Measurements from ENCODE around the gene TRIM22. TPM values are rescaled to one million over a fixed set of nuclear protein-coding genes. Genes with fewer than 3 reads are reported as not detected.

Gene TRIM22, protein sequence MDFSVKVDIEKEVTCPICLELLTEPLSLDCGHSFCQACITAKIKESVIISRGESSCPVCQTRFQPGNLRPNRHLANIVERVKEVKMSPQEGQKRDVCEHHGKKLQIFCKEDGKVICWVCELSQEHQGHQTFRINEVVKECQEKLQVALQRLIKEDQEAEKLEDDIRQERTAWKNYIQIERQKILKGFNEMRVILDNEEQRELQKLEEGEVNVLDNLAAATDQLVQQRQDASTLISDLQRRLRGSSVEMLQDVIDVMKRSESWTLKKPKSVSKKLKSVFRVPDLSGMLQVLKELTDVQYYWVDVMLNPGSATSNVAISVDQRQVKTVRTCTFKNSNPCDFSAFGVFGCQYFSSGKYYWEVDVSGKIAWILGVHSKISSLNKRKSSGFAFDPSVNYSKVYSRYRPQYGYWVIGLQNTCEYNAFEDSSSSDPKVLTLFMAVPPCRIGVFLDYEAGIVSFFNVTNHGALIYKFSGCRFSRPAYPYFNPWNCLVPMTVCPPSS
- total RNA-seq (2022; extraction: Qiagen RNA extraction) = 0.60 to 1.8 TPM (median 1.1 TPM) in 5 replicates

DNA sequence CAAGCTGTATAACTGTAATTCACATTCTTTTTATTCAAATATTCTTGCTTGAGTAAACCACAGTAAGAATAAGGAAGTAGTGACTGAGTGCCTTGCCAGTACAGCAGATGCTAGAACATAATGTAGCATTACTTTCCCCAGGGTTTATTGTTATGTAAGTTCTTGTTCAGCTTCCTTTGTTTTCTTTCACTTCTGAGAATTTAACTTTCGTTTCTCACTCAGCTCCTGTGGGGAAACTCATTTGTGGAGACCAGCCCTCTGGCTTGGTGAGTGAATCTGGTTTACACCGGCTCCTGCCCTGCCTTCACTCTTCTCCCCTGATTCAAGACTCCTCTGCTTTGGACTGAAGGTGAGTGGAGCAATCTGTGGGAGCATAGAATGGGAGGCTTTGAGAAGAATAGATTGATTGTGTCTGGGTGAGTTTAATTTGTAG is at the start of gene TRIM22:
Gene TRIM22 (plus strand): TSS at position 240 of the 433 bp plus-strand sequence. CDS start 6,443 bp downstream, outside the sequence.

DNA sequence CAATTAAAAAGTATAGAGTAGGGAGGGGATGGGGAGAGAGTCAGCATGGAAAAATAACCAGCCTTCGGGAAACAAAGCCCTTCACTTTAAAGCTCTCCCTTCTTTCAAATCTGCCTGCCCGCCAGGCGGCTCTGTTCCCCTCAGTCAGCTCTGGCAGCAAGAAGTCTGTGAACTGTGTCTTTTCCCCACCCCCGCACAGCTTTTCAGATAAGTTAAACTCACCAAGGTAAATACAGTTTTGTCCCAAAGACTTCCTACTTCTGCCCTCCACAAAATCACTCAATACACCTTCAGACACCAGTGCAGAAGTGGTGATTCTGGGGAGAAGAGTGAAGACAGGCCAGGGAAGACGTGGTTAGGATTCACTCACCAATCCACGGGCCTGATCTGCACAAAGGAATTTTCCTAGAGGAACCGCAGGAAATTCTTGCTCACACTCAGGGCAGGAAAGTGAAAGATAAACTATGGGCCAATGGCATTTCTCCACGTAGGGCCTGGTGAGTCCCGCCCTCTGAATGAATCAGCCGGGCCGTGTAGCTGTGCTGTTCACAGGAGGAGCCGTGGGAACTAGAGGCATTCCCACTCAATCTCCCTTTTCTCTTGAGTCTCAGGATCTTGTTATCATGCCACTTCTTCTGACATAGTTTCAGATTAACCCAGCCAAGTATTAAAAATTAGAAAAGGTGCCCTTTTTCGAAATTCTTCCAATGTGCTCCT is 4.8 kb upstream of the TRIM22 start, which contains the start of gene TRIM5:
Gene TRIM5 (minus strand): TSS at position 429 of the 717 bp plus-strand sequence. CDS start 4,897 bp downstream, outside the sequence.

DNA sequence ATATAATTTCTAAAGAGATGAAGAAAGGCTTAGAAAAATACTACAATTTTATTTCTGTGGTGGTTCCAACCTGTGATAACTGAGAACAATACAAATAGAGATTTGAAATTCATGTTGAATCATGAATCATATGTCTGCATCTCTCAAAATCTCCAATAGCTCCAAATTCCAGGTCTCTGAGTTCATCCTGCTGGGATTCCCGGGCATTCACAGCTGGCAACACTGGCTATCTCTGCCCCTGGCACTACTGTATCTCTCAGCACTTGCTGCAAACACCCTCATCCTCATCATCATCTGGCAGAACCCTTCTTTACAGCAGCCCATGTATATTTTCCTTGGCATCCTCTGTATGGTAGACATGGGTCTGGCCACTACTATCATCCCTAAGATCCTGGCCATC is 46.8 kb downstream of the TRIM22 start, which contains the start of gene OR56B1:
Gene OR56B1 (plus strand): TSS at position 53 of the 400 bp plus-strand sequence. CDS start 69 bp downstream, at position 122.

DNA sequence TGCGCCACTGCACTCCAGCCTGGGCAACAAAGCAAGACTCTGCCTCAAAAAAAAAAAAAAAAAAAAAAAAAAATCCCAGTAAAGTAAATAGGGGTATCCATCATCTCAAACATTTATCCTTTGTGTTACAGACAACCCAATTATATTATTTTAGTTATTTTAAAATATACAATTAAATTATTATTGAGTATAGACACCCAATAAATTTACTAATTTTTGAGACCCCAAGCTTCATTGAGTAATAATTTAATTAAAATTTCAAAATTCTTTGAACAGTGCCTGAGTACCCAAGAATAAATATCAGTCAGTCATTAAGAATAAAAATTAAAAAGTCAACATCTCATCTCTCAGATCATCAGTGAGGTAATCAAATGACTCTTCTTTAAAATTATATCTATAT is 64.4 kb downstream of the TRIM22 start, which contains the start of gene OR52N4:
Gene OR52N4 (plus strand): TSS at position 301 of the 400 bp plus-strand sequence. CDS start 498 bp downstream, outside the sequence.

Other genes starting within 250 kb of the TRIM22 start
- not detected in 5 replicates for gene OR51I1, start 248.3 kb upstream of the TRIM22 start, total RNA-seq (2022; extraction: Qiagen RNA extraction)
- gene OR51I2, start 240.5 kb upstream of the TRIM22 start, total RNA-seq (2022; extraction: Qiagen RNA extraction) = not detected in 5 replicates
- gene OR52D1, start 201.1 kb upstream of the TRIM22 start, total RNA-seq (2022; extraction: Qiagen RNA extraction) = not detected in 5 replicates
- not detected in 5 replicates for gene UBQLN3, start 179.8 kb upstream of the TRIM22 start, total RNA-seq (2022; extraction: Qiagen RNA extraction)
- gene UBQLNL, start 173.1 kb upstream of the TRIM22 start, total RNA-seq (2022; extraction: Qiagen RNA extraction) = 0.02 TPM in 1 of 5 replicates, not detected in the others
- not detected in 5 replicates for gene OR52H1, start 141.2 kb upstream of the TRIM22 start, total RNA-seq (2022; extraction: Qiagen RNA extraction)
- not detected in 5 replicates for gene OR52B6, start 108.9 kb upstream of the TRIM22 start, total RNA-seq (2022; extraction: Qiagen RNA extraction)
- gene TRIM6, start 93.2 kb upstream of the TRIM22 start, total RNA-seq (2022; extraction: Qiagen RNA extraction) = 6.9 to 8.3 TPM (median 7.6 TPM) in 5 replicates
- 2.3 to 3.6 TPM (median 2.9 TPM) in 5 replicates for gene TRIM34, start 64.8 kb upstream of the TRIM22 start, total RNA-seq (2022; extraction: Qiagen RNA extraction)
- 8.6 to 11.8 TPM (median 9.6 TPM) in 5 replicates for gene TRIM5, start 4.7 kb upstream of the TRIM22 start, total RNA-seq (2022; extraction: Qiagen RNA extraction)
- gene OR56B1, start 46.7 kb downstream of the TRIM22 start, total RNA-seq (2022; extraction: Qiagen RNA extraction) = not detected in 5 replicates
- not detected in 5 replicates for gene OR52N4, start 64.5 kb downstream of the TRIM22 start, total RNA-seq (2022; extraction: Qiagen RNA extraction)
- not detected in 5 replicates for gene OR52N5, start 93.6 kb downstream of the TRIM22 start, total RNA-seq (2022; extraction: Qiagen RNA extraction)
- gene OR52N1, start 101.5 kb downstream of the TRIM22 start, total RNA-seq (2022; extraction: Qiagen RNA extraction) = not detected in 5 replicates
- gene OR52N2, start 119.1 kb downstream of the TRIM22 start, total RNA-seq (2022; extraction: Qiagen RNA extraction) = not detected in 5 replicates
- gene OR52E6, start 152.1 kb downstream of the TRIM22 start, total RNA-seq (2022; extraction: Qiagen RNA extraction) = not detected in 5 replicates
- gene OR52E8, start 167.9 kb downstream of the TRIM22 start, total RNA-seq (2022; extraction: Qiagen RNA extraction) = not detected in 5 replicates
- not detected in 5 replicates for gene OR52E4, start 190.8 kb downstream of the TRIM22 start, total RNA-seq (2022; extraction: Qiagen RNA extraction)
- not detected in 5 replicates for gene OR52E5, start 203.4 kb downstream of the TRIM22 start, total RNA-seq (2022; extraction: Qiagen RNA extraction)